Esophagus squamous epithelium (tissue), 5 donors: ENCODE data around the gene GAB2. TPM values are rescaled to one million over a fixed set of nuclear protein-coding genes. Genes with fewer than 3 reads are reported as not detected.

Experiments
- DNase-seq: peaks from one replicate; lab custom pipeline; 2025; lab: John Stamatoyannopoulos, UW
- H3K27ac ChIP-seq, 4 donors: fragments of 200-600 bp; sonication (generic); one replicate each; pipeline ENCODE4 v1.5.1; 2016 to 2019; ENCODE audit warnings: mild to moderate bottlenecking in 1 of 4
- H3K27me3 ChIP-seq, 4 donors: fragments of 200-600 bp; sonication (generic); 1 replicate in 3 of 4; 2 replicates in 1 of 4; pipeline versions ENCODE4 v1.5.1 to v1.6.0; 2017 to 2021; ENCODE audit warnings: antibody characterized with exemption in 1 of 4
- H3K36me3 ChIP-seq, 3 donors: fragments of 200-600 bp; sonication (generic); one replicate each; pipeline ENCODE4 v1.5.1; 2016 to 2019
- H3K4me1 ChIP-seq, 3 donors: fragments of 200-600 bp; sonication (generic); one replicate each; pipeline ENCODE4 v1.5.1; 2017 to 2019
- H3K4me3 ChIP-seq, 4 donors: fragments of 200-600 bp; sonication (generic); 1 replicate in 3 of 4; 2 replicates in 1 of 4; pipeline ENCODE4 v1.5.1; 2016 to 2019; ENCODE audit warnings: mild to moderate bottlenecking in 2 of 4, moderate library complexity in 1 of 4
- H3K9me3 ChIP-seq, 3 donors: fragments of 200-600 bp; sonication (generic); one replicate each; pipeline ENCODE4 v1.5.1; 2016 to 2019
- POLR2A ChIP-seq, 4 donors: fragments of 450-650 bp; IDR thresholded peaks; one replicate each; pipeline ENCODE4 v1.6.1; 2017; ENCODE audit warnings: antibody characterized with exemption in 4 of 4, mild to moderate bottlenecking in 4 of 4, moderate library complexity in 3 of 4
- WGBS, 2 donors: methylation state at CpG; one replicate each; pipeline ENCODE4 v1.1.5; 2018; 5-methylcytosine and 5-hydroxymethylcytosine counted together
- intact Hi-C: fragments of 100-400 bp; cut with DNase I; formaldehyde crosslinking; loops from one replicate; pipeline ENCODE4 v1.15.0; 2022
- total RNA-seq, 4 donors: library from RNA; depleted of rRNA; stranded (reverse); fragments of >200 nt; gene quantifications; one replicate each; pipeline ENCODE4 v1.1.0, GENCODE V29; 2016
- TF ChIP-seq, protein P1 (sequence below), 6 experiments: fragments of 450-650 bp in 4 of 6; fragments of 200-600 bp in 2 of 6; sonication (generic) in 2 of 6; IDR thresholded peaks; one replicate each; pipeline ENCODE4 v1.5.1; 2016 to 2019; ENCODE audit warnings: antibody characterized with exemption in 6 of 6, mild to moderate bottlenecking in 4 of 6, moderate library complexity in 4 of 6
- donor health status: DM: yes; HTN: yes; CAD: no.

GAB2 gene
- total RNA-seq, 4 donors from 2014 or later: 4.6 to 23.7 (median 11.2) TPM

DNA sequence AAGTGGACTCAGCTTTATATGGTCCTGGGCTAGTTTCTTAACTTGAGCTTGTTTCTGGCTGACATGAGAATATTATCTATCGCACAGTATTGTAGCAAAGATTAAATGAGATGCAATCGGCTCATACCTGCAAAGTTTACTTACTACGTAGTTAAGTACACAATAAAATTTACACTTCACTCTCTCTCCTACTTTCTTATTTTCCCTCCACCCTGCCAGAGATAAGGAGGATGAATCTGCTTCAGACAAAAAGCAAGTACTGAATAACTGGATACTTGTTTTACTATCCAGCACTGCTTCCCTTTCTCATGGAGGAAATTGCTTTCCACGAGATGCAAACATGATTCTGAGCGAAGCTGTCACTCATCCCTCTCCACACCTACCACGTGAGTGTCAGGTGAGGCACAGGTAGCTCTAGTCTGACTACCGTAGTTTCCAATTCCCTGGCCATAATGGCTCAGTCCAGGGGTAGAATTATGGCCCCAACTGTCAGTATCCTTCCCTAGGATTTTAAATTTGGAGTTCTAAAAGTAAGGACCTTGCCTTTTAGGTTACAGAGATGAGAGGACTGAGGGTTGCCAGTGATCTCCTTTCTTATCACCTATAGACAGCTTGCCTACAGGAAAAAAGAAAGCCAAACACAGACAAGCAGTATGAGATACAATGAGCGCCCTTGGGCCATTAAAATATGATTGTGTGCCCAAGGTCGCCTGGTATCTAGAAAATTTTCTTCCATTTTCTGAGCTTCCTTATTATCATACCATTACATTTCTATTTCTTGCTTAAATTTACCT lies 39.8 kb downstream of the GAB2 start:
- no peaks in the 10 kb centered on the region for H3K36me3 ChIP-seq
- no peaks in the 10 kb centered on the region for H3K27me3 ChIP-seq
- H3K4me1 ChIP-seq: no peaks in the 10 kb centered on the region
- H3K27ac ChIP-seq: no peak overlapping the region
- no peak for TF ChIP-seq POLR2A (IDR thresholded peaks at IDR 0.05)
- TF ChIP-seq, protein P1, sequence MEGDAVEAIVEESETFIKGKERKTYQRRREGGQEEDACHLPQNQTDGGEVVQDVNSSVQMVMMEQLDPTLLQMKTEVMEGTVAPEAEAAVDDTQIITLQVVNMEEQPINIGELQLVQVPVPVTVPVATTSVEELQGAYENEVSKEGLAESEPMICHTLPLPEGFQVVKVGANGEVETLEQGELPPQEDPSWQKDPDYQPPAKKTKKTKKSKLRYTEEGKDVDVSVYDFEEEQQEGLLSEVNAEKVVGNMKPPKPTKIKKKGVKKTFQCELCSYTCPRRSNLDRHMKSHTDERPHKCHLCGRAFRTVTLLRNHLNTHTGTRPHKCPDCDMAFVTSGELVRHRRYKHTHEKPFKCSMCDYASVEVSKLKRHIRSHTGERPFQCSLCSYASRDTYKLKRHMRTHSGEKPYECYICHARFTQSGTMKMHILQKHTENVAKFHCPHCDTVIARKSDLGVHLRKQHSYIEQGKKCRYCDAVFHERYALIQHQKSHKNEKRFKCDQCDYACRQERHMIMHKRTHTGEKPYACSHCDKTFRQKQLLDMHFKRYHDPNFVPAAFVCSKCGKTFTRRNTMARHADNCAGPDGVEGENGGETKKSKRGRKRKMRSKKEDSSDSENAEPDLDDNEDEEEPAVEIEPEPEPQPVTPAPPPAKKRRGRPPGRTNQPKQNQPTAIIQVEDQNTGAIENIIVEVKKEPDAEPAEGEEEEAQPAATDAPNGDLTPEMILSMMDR (IDR thresholded peaks at IDR 0.05): no peak
- H3K4me3 ChIP-seq: no peak overlapping the region
- no peak for DNase-seq
- intact Hi-C loops: no loop called here
- no peaks in the 10 kb centered on the region for H3K9me3 ChIP-seq
- 80% methylated on average over 9 of the region's 9 CpGs for WGBS, 2 donors

DNA sequence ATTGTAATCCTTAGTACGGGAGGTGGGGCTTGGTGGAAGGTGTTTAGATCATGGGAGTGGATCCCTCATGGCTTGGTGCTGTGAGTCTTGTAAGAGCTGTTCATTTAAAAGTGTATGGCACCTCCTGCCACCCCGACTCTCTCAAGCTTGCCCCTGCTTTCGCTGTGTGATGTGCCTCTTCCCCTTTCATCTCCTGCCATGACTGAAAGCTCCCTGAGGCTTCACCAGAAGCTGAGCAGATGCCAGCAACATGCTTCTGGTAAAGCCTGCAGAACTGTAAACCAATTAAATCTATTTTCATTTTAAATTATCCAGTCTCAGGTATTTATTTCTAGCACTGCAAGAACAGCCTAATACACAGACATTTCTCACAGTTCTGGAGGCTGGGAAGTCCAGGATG lies 40.8 kb downstream of the GAB2 start:
- intact Hi-C loops: no loop called here
- TF ChIP-seq, protein P1 (IDR thresholded peaks at IDR 0.05): no peak
- TF ChIP-seq POLR2A (IDR thresholded peaks at IDR 0.05): no peak

DNA sequence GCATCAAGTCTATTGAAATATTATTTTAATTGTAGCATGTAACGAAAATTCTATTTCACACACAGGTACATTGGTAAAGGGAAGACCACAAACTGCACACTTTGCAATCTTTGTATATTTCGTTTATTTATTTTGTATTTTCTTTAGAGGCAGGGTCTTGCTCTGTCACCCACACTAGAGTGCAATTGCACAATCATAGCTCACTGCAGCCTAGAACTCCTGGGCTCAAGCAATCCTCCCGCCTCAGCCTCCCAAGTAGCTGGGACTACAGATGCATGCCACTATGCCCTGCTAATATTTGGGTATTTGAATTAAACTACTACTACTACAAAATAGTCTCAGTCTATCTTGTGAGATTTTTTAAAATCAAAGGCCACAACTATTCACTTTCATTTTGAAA lies 42.7 kb downstream of the GAB2 start:
- H3K27ac ChIP-seq: no peak overlapping the region

More for the DNA sequence above, 40.8 kb downstream of the GAB2 start:
- no peak overlapping the region for H3K4me3 ChIP-seq
- WGBS, 2 donors: 92 to 95% methylated on average over 3 of the region's 3 CpGs
- H3K36me3 ChIP-seq: no peaks in the 10 kb centered on the region
- H3K27ac ChIP-seq: no peak overlapping the region
- H3K9me3 ChIP-seq: no peaks in the 10 kb centered on the region
- peaks cover 0 to 4% (median 0%) of the 10 kb centered on the region in 3 donors for H3K4me1 ChIP-seq
- DNase-seq: no peak
- H3K27me3 ChIP-seq: no peaks in the 10 kb centered on the region

DNA sequence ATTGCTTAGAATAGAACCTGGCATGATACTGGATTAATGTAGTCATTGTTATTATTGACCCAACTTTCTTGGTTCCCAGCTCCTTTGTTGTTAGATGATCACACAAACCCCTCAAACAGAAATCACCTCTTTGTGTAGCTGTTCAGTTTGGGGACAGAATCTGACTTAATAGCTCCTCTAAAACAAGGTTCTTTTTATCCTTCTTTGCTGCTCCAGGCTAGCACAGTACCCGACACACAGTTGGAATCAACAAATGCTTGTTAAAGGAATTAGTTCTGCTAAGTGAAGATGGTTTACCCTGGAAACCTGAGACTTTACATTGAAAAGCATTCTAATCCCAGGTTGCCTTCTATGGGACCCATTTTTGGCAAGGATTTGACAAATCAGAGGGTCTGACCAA lies 43.9 kb downstream of the GAB2 start:
- H3K27me3 ChIP-seq: no peaks in the 10 kb centered on the region
- H3K36me3 ChIP-seq: no peaks in the 10 kb centered on the region
- 62 to 100% methylated on average over 1 of the region's 1 CpG for WGBS, 2 donors
- TF ChIP-seq, protein P1 (IDR thresholded peaks at IDR 0.05): no peak
- TF ChIP-seq POLR2A (IDR thresholded peaks at IDR 0.05): no peak
- peaks cover 0 to 17% (median 3%) of the 10 kb centered on the region in 3 donors for H3K4me1 ChIP-seq
- no peak overlapping the region for H3K27ac ChIP-seq
- no peak overlapping the region for H3K4me3 ChIP-seq
- DNase-seq: no peak
- no peaks in the 10 kb centered on the region for H3K9me3 ChIP-seq
- intact Hi-C loops: no loop called here

More for the DNA sequence above, 42.7 kb downstream of the GAB2 start:
- 64 to 83% methylated on average over 3 of the region's 3 CpGs for WGBS, 2 donors
- TF ChIP-seq, protein P1 (IDR thresholded peaks at IDR 0.05): no peak
- TF ChIP-seq POLR2A (IDR thresholded peaks at IDR 0.05): no peak
- Histone ChIP-seq H3K4me1 (peaks cover 0 to 17% (median 3%) of the 10 kb centered on the region in 3 donors), H3K27me3 (no peaks in the 10 kb centered on the region), H3K4me3 (no peak overlapping the region), H3K9me3 (no peaks in the 10 kb centered on the region), H3K36me3 (no peaks in the 10 kb centered on the region)
- DNase-seq: no peak
- intact Hi-C loops: no loop called here

DNA sequence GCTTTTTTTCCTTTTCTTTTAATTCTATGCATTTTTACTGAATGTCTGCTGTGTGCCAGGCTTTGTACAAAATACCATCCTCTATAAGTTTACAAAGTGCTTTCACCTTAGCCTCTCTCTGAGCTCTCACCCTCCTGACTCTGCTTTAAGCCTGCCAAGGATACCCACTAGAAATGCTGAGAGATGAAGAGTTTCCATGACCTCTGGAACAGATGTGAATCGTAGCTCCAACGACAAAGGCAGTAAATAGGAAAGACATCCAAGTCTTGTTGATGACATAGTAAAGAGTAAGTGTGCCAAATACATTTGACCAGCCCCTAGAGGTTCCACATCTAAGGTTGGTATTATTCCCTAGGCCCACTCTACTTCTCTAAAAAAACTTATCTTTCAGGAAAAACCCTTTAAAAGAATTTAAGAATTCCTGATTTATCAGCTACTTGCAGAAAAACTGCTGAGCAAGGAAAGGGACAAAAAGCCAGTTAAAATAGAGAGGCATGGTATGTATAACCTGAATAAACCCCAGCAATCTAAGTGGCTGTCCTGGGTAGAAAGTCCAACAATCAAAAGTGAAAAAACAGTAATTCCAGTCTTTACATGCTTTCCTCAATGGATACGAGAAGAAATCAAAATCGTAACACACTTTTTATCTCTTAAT lies 45.4 kb downstream of the GAB2 start:
- WGBS, 2 donors: 67 to 70% methylated on average over 4 of the region's 4 CpGs

More for the DNA sequence above, 45.4 kb downstream of the GAB2 start:
- TF ChIP-seq POLR2A (IDR thresholded peaks at IDR 0.05): no peak
- Histone ChIP-seq H3K27me3 (no peaks in the 10 kb centered on the region), H3K4me3 (no peak overlapping the region), H3K9me3 (no peaks in the 10 kb centered on the region), H3K36me3 (no peaks in the 10 kb centered on the region), H3K4me1 (peaks cover 0 to 17% (median 3%) of the 10 kb centered on the region in 3 donors), H3K27ac (no peak overlapping the region)
- DNase-seq: no peak
- intact Hi-C loops: no loop called here
